HEK293 (cell line): ENCODE results near the gene GPR107.

ENCODE experiments used
- CTCF ChIA-PET: fragments of 350-600 bp; formaldehyde crosslinking; extraction: SDS; loops from one replicate; lab custom pipeline; 2021; ENCODE audit warnings: antibody characterized with exemption; lab: Yijun Ruan, JAX
- POLR2A ChIA-PET: fragments of 300-600 bp; formaldehyde crosslinking; extraction: SDS; loops from one replicate; lab custom pipeline; 2020; ENCODE audit warnings: antibody characterized with exemption, inconsistent platforms; lab: Yijun Ruan, JAX
- H3K27ac ChIP-seq: fragments of 200-500 bp; sonication (Bioruptor generic); 2 replicates; pipeline ENCODE4 v1.5.1; 2014; ENCODE audit warnings: low read depth, low read length, control low read depth, inconsistent platforms; ENCODE audit errors: extremely low read depth
- H3K36me3 ChIP-seq, 2 experiments: fragments of 200-500 bp in 1 of 2; sonication (Bioruptor generic) in 1 of 2; 1 replicate in 1 of 2; 2 replicates in 1 of 2; pipeline ENCODE4 v1.5.1; 2014 to 2017; ENCODE audit warnings: inconsistent platforms in 2 of 2, low read length in 2 of 2; ENCODE audit not compliant: control insufficient read depth in 2 of 2, insufficient read depth in 1 of 2
- H3K4me1 ChIP-seq: fragments of 200-500 bp; sonication (Bioruptor generic); 2 replicates; pipeline ENCODE4 v1.5.1; 2014; ENCODE audit warnings: mild to moderate bottlenecking, low read length, inconsistent platforms; ENCODE audit not compliant: control insufficient read depth, insufficient read depth
- H3K4me3 ChIP-seq: 2 replicates; pipeline ENCODE4 v1.5.1; 2011; ENCODE audit warnings: low read depth, mild to moderate bottlenecking, control low read depth, low read length, moderate library complexity
- H3K9me3 ChIP-seq: fragments of 200-500 bp; sonication (Bioruptor generic); 2 replicates; pipeline ENCODE4 v1.5.1; 2014; ENCODE audit warnings: low read depth, low read length, inconsistent platforms; ENCODE audit not compliant: control insufficient read depth, insufficient read depth
- BCL11B ChIP-seq: fragments of 450-650 bp; formaldehyde crosslinking; IDR thresholded peaks from 2 replicates; pipeline ENCODE4 v1.5.1; 2016; ENCODE audit warnings: low read depth, missing biosample characterization, missing genetic modification characterization
- ELK4 ChIP-seq: IDR thresholded peaks from 2 replicates; pipeline ENCODE4 v1.6.1; 2011; ENCODE audit warnings: mild to moderate bottlenecking, low read depth, low read length, borderline replicate concordance
- KLF10 ChIP-seq: fragments of 450-650 bp; IDR thresholded peaks from 2 replicates; pipeline ENCODE4 v1.5.1; 2018; ENCODE audit warnings: missing biosample characterization, mild to moderate bottlenecking, missing genetic modification characterization
- KLF16 ChIP-seq: fragments of 450-650 bp; formaldehyde crosslinking; IDR thresholded peaks from 2 replicates; pipeline ENCODE4 v1.5.1; 2017; ENCODE audit warnings: missing biosample characterization, missing genetic modification characterization
- MYNN ChIP-seq: fragments of 450-650 bp; formaldehyde crosslinking; IDR thresholded peaks from 2 replicates; pipeline ENCODE4 v1.5.1; 2016; ENCODE audit warnings: missing biosample characterization, missing genetic modification characterization, borderline replicate concordance
- PRDM10 ChIP-seq: fragments of 450-650 bp; formaldehyde crosslinking; IDR thresholded peaks from 2 replicates; pipeline ENCODE4 v1.5.1; 2016; ENCODE audit warnings: missing biosample characterization, missing genetic modification characterization
- TRIM28 ChIP-seq: IDR thresholded peaks from 2 replicates; pipeline ENCODE4 v1.6.1; 2011; ENCODE audit warnings: low read length, control low read depth, borderline replicate concordance
- ZBTB49 ChIP-seq: fragments of 450-650 bp; formaldehyde crosslinking; IDR thresholded peaks from 2 replicates; pipeline ENCODE4 v1.5.1; 2016; ENCODE audit warnings: missing biosample characterization, missing genetic modification characterization, low read depth
- ZBTB7A ChIP-seq: fragments of 450-650 bp; formaldehyde crosslinking; IDR thresholded peaks from 2 replicates; pipeline ENCODE4 v1.5.1; 2016; ENCODE audit warnings: low read depth, missing biosample characterization, missing genetic modification characterization
- ZNF112 ChIP-seq: fragments of 450-650 bp; formaldehyde crosslinking; IDR thresholded peaks from 2 replicates; pipeline ENCODE4 v1.5.0; 2017; ENCODE audit warnings: missing biosample characterization, missing genetic modification characterization
- ZNF121 ChIP-seq: fragments of 450-650 bp; formaldehyde crosslinking; IDR thresholded peaks from 2 replicates; pipeline ENCODE4 v1.5.1; 2016; ENCODE audit warnings: missing biosample characterization, missing genetic modification characterization
- ZNF132 ChIP-seq: fragments of 450-650 bp; formaldehyde crosslinking; IDR thresholded peaks from 2 replicates; pipeline ENCODE4 v1.5.1; 2017; ENCODE audit warnings: missing biosample characterization, missing genetic modification characterization, borderline replicate concordance
- ZNF138 ChIP-seq: fragments of 450-650 bp; formaldehyde crosslinking; IDR thresholded peaks from 2 replicates; pipeline ENCODE4 v1.5.1; 2016; ENCODE audit warnings: missing biosample characterization, missing genetic modification characterization, borderline replicate concordance
- ZNF341 ChIP-seq: fragments of 450-650 bp; formaldehyde crosslinking; IDR thresholded peaks from 2 replicates; pipeline ENCODE4; 2016; ENCODE audit warnings: low read depth, missing biosample characterization, missing genetic modification characterization
- ZNF513 ChIP-seq: fragments of 450-650 bp; IDR thresholded peaks from 2 replicates; pipeline ENCODE4 v1.5.1; 2018; ENCODE audit warnings: missing biosample characterization, missing genetic modification characterization
- ZNF529 ChIP-seq: fragments of 450-650 bp; formaldehyde crosslinking; IDR thresholded peaks from 2 replicates; pipeline ENCODE4 v1.5.1; 2017; ENCODE audit warnings: missing genetic modification characterization, missing biosample characterization; ENCODE audit not compliant: insufficient replicate concordance
- ZNF621 ChIP-seq: fragments of 450-650 bp; formaldehyde crosslinking; IDR thresholded peaks from 2 replicates; pipeline ENCODE4 v1.5.1; 2017; ENCODE audit warnings: missing biosample characterization, missing genetic modification characterization
- ZNF624 ChIP-seq: fragments of 450-650 bp; formaldehyde crosslinking; IDR thresholded peaks from 2 replicates; pipeline ENCODE4 v1.5.1; 2017; ENCODE audit warnings: missing biosample characterization, missing genetic modification characterization
- ZNF791 ChIP-seq: fragments of 450-650 bp; formaldehyde crosslinking; IDR thresholded peaks from 2 replicates; pipeline ENCODE4 v1.5.1; 2016; ENCODE audit warnings: missing biosample characterization, missing genetic modification characterization
- ZNF837 ChIP-seq: fragments of 450-650 bp; formaldehyde crosslinking; IDR thresholded peaks from 2 replicates; pipeline ENCODE4 v1.5.1; 2016; ENCODE audit warnings: missing biosample characterization, missing genetic modification characterization
- ZSCAN16 ChIP-seq: fragments of 450-650 bp; formaldehyde crosslinking; IDR thresholded peaks from 2 replicates; pipeline ENCODE4 v1.5.1; 2016; ENCODE audit warnings: missing biosample characterization, missing genetic modification characterization
- TF ChIP-seq, protein P1 (sequence below): sonication (generic); formaldehyde crosslinking; IDR thresholded peaks from 2 replicates; pipeline ENCODE4 v1.8.1; 2022; ENCODE audit warnings: mild to moderate bottlenecking, moderate library complexity, missing genetic modification reagents

Gene GPR107

GRCh38 chr9:130120299-130120587 lies 66.5 kb downstream of the GPR107 start:
- TF ChIP-seq ZNF132 (tag by site-specific recombination): no peak
- no peak for TF ChIP-seq ZNF513 (tag by site-specific recombination)
- TF ChIP-seq ZNF341 (tag by site-specific recombination): no peak
- no peak for TF ChIP-seq ZBTB49
- no peak for TF ChIP-seq ELK4
- no peak for TF ChIP-seq BCL11B
- Histone ChIP-seq H3K9me3 (no peaks in the 10 kb centered on the region), H3K36me3 (peaks cover 0 to 27% of the 10 kb centered on the region in 2 experiments; a peak in 2 of 3 replicates), H3K4me1 (peaks cover 8% of the 10 kb centered on the region; the same call in 1 of the 2 replicates), H3K27ac (no peak overlapping the region), H3K4me3 (no peak overlapping the region)
- ChIA-PET CTCF (interaction anchor here (1.4 to 1.5 kb wide), 2 partner anchors 13 to 123 kb away, joined by 9 to 10 read pairs; no protein-coding TSS in a partner anchor), POLR2A (interaction anchor here (2.3 kb wide), 1 partner anchor 9 kb away, joined by 8 read pairs; no protein-coding TSS in a partner anchor)

DNA sequence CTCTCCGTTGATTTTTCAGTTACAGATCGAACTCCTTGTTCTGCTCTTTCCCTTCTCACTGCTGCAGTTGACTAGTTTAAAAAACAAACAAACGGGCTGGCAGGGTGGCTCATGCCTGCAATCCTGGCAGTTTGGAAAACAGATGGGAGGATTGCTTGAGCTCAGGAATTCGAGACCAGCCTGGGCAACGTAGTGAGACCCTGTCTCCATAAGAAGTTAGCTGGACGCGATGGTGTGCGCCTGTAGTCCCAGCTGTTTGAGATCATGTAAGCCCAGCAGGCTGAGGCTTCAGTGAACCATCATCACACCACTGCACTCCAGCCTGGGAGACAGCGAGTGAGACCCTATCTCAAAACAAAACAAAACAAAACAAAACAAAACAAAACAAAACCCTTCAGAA lies 67.1 kb downstream of the GPR107 start:
- peaks cover 2 to 27% of the 10 kb centered on the region in 2 experiments; a peak in 2 of 3 replicates for H3K36me3 ChIP-seq
- TF ChIP-seq ZNF121 (tag by site-specific recombination): peak; percentile 83
- TF ChIP-seq ZNF624 (tag by site-specific recombination): no peak
- TF ChIP-seq, all 188 proteins: peak for 1
- Histone ChIP-seq H3K27ac (no peak overlapping the region), H3K4me1 (peaks cover 8% of the 10 kb centered on the region; the same call in 1 of the 2 replicates), H3K4me3 (no peak overlapping the region), H3K9me3 (no peaks in the 10 kb centered on the region)
- POLR2A ChIA-PET: interaction anchor here (0.5 to 2.3 kb wide), 2 partner anchors 9 to 203 kb away, joined by 3 to 8 read pairs; no protein-coding TSS in a partner anchor
- CTCF ChIA-PET: interaction anchor here (0.9 to 1.5 kb wide), 2 partner anchors 14 to 116 kb away, joined by 3 to 9 read pairs; no protein-coding TSS in a partner anchor

DNA sequence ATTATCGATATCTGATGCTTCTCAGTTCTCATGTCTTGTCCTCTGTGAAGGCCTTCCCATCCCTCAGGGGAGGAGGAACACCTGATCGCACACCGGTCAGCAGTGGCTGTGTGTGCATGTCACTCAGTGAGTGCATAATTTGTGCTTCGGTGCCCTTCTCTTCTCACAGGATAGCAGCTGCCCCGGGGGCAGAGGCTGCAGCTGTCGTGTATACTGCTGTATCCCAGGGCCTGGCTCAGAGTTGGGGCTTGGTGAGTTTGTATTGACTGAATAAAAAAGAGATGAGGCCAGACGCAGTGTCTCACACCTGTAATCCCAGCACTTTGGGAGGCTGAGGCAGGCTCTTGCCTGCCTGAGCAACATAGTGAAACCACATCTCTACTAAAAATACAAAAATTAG lies 68.8 kb downstream of the GPR107 start:
- Histone ChIP-seq H3K4me1 (peaks cover 8% of the 10 kb centered on the region; the same call in 1 of the 2 replicates), H3K27ac (no peak overlapping the region), H3K4me3 (no peak overlapping the region), H3K36me3 (peaks cover 3 to 20% of the 10 kb centered on the region in 2 experiments; a peak in 2 of 3 replicates), H3K9me3 (no peaks in the 10 kb centered on the region)
- ChIA-PET CTCF (interaction anchor here (1.4 to 1.8 kb wide), 2 partner anchors 16 to 114 kb away, joined by 4 to 8 read pairs; no protein-coding TSS in a partner anchor), POLR2A (interaction anchor here (1.4 kb wide), 1 partner anchor 21 kb away, joined by 3 read pairs; no protein-coding TSS in a partner anchor)
- TF ChIP-seq ZNF791: no peak
- TF ChIP-seq ZSCAN16 (tag by site-specific recombination): no peak
- no peak for TF ChIP-seq ZBTB7A (tag by site-specific recombination)
- TF ChIP-seq ZNF837 (tag by site-specific recombination): no peak
- no peak for TF ChIP-seq MYNN (tag by site-specific recombination)
- TF ChIP-seq, protein P1, sequence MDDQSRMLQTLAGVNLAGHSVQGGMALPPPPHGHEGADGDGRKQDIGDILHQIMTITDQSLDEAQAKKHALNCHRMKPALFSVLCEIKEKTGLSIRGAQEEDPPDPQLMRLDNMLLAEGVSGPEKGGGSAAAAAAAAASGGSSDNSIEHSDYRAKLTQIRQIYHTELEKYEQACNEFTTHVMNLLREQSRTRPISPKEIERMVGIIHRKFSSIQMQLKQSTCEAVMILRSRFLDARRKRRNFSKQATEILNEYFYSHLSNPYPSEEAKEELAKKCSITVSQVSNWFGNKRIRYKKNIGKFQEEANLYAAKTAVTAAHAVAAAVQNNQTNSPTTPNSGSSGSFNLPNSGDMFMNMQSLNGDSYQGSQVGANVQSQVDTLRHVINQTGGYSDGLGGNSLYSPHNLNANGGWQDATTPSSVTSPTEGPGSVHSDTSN (CRISPR knock-in tag): no peak
- TF ChIP-seq ZNF112 (tag by site-specific recombination): no peak
- TF ChIP-seq KLF10 (tag by site-specific recombination): no peak
- no peak for TF ChIP-seq ZNF529 (tag by site-specific recombination)
- TF ChIP-seq KLF16: no peak
- no peak for TF ChIP-seq ZNF138
- no peak for TF ChIP-seq TRIM28
- TF ChIP-seq PRDM10 (tag by site-specific recombination): no peak
- no peak for TF ChIP-seq ZNF621 (tag by site-specific recombination)
